Endothelial cell of coronary artery (primary cell): ENCODE measurements around the gene CRIP3. TPM values are rescaled to one million over a fixed set of nuclear protein-coding genes. Genes with fewer than 3 reads are reported as not detected.

ENCODE experiments used
- total RNA-seq: library from RNA; depleted of rRNA; stranded (reverse); fragments of >200 nt; gene quantifications from 2 replicates; pipeline ENCODE4 v1.2.3, GENCODE V29; 2014

CRIP3 gene, protein sequence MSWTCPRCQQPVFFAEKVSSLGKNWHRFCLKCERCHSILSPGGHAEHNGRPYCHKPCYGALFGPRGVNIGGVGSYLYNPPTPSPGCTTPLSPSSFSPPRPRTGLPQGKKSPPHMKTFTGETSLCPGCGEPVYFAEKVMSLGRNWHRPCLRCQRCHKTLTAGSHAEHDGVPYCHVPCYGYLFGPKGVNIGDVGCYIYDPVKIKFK
- not detected in 2 replicates for total RNA-seq

GRCh38 chr6:43308101-43308989 is at the start of gene CRIP3:
CRIP3 (minus strand) TSS chr6:43308826; CDS start chr6:43308792, 34 bp downstream.

DNA sequence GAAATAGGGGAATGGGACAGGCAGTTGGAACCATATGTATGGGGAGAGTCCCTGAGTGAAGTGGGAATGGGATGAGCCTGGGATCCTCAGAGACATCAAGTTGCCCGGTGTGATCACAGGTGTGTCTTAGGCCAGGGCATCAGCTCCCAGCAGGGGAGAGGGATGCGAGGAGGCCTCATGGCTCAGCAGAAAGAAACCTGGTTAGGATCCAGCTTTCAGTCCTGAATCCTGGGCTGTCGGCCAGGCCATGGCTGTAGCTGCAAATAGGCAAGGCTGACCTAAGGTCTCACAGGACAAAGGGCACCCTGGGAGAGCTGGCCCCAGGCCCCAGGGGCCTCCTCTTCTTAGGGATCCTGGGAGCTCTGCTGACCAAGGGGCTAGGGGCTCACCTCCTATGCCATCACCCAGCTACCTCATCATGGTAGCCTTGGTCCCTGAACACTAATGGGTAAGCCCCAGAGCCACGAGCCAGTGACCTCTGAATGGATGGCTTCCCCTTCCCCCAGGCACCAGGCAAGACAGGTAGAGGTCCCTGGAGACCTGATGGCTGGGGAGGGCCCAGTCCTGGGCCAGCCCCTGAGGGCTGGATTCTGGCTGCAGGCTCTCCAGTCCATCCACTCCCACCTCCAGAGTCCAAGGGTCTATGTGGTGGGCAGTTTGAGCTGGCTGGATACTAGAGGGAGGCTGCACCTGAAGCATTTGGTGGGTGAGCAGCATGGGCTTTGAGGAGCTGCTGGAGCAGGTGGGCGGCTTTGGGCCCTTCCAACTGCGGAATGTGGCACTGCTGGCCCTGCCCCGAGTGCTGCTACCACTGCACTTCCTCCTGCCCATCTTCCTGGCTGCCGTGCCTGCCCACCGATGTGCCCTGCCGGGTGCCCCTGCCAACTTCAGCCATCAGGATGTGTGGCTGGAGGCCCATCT is 10.7 kb downstream of the CRIP3 start, which contains the start of gene SLC22A7:
SLC22A7 (plus strand) TSS at position 617 of the 921 bp plus-strand sequence; CDS start at position 716, 99 bp downstream.

Other genes starting within 250 kb of the CRIP3 start
- 18.5 and 21.6 TPM in 2 replicates for gene MRPL2, start 249.4 kb downstream of the CRIP3 start, total RNA-seq
- 13.4 and 17.2 TPM in 2 replicates for gene KLC4, start 249.2 kb downstream of the CRIP3 start, total RNA-seq
- gene PTK7, start 232.5 kb downstream of the CRIP3 start, total RNA-seq, result 15.3 and 24.6 TPM in 2 replicates
- gene SRF, start 137.6 kb downstream of the CRIP3 start, total RNA-seq, result 15.7 and 17.7 TPM in 2 replicates
- 19.7 and 30.1 TPM in 2 replicates for gene CUL9, start 126.6 kb downstream of the CRIP3 start, total RNA-seq
- 32.0 and 54.7 TPM in 2 replicates for gene DNPH1, start 79.3 kb downstream of the CRIP3 start, total RNA-seq
- under 0.01 and 0.09 TPM in 2 replicates for gene TTBK1, start 65.3 kb downstream of the CRIP3 start, total RNA-seq
- gene SLC22A7, start 10.6 kb downstream of the CRIP3 start, total RNA-seq, result not detected in 2 replicates
- 4.1 and 5.4 TPM in 2 replicates for gene ZNF318, start 60.8 kb upstream of the CRIP3 start, total RNA-seq
- gene ABCC10, start 118.7 kb upstream of the CRIP3 start, total RNA-seq, result 12.7 and 22.5 TPM in 2 replicates
- gene DLK2, start 146.7 kb upstream of the CRIP3 start, total RNA-seq, result 0.09 and 0.28 TPM in 2 replicates
- 8.5 and 10.7 TPM in 2 replicates for gene TJAP1, start 168.7 kb upstream of the CRIP3 start, total RNA-seq
- 0.18 and 0.19 TPM in 2 replicates for gene LRRC73, start 201.5 kb upstream of the CRIP3 start, total RNA-seq
- gene YIPF3, start 208.1 kb upstream of the CRIP3 start, total RNA-seq, result 97.6 and 107 TPM in 2 replicates
- 35.0 and 42.1 TPM in 2 replicates for gene POLR1C, start 208.3 kb upstream of the CRIP3 start, total RNA-seq